ENCODE results near the gene CFB. TPM values are rescaled to one million over a fixed set of nuclear protein-coding genes. Genes with fewer than 3 reads are reported as not detected.

CFB gene
- total and polyA plus RNA-seq, 2 of the 13 experiments (the other 11 are each of a cell fraction or from before 2014, with no cell fraction given), result 171 to 513 TPM

- TF ChIP-seq ZBTB25 (CRISPR knock-in tag; IDR thresholded peaks at IDR 0.05) (0 out of 2 replicates have a peak, but pooled peaks have one; percentile 43), STAT6 (CRISPR knock-in tag; IDR thresholded peaks at IDR 0.05; ENCODE audit: borderline replicate concordance) (no peak), POGK (CRISPR knock-in tag; conservative IDR thresholded peaks at IDR 0.05) (0 out of 2 replicates have a peak, but pooled peaks have one; percentile 39), ZBTB38 (CRISPR knock-in tag; IDR thresholded peaks at IDR 0.05) (no peak), NR2C2 (CRISPR knock-in tag; IDR thresholded peaks at IDR 0.05; ENCODE audit: borderline replicate concordance) (peak; percentile 23; the same call in 1 of the 2 replicates), RARA (CRISPR knock-in tag; IDR thresholded peaks at IDR 0.05) (no peak), TOPORS (CRISPR knock-in tag; IDR thresholded peaks at IDR 0.05) (no peak), ZNF138 (CRISPR knock-in tag; IDR thresholded peaks at IDR 0.05; ENCODE audit: low read depth) (peak; percentile 80), REXO4 (CRISPR knock-in tag; IDR thresholded peaks at IDR 0.05; ENCODE audit: borderline replicate concordance) (no peak), HOMEZ (CRISPR knock-in tag; IDR thresholded peaks at IDR 0.05; ENCODE audit: low read depth) (peak; percentile 27; the same call in 1 of the 2 replicates), ZXDC (CRISPR knock-in tag; IDR thresholded peaks at IDR 0.05) (no peak; the same call in 1 of the 2 replicates), PLRG1 (conservative IDR thresholded peaks at IDR 0.05) (no peak), ZNF761 (CRISPR knock-in tag; conservative IDR thresholded peaks at IDR 0.05) (no peak), PHF20 (CRISPR knock-in tag; IDR thresholded peaks at IDR 0.05) (peak; percentile 49; the same call in 1 of the 2 replicates), ZNF496 (CRISPR knock-in tag; IDR thresholded peaks at IDR 0.05; ENCODE audit: insufficient replicate concordance) (no peak), KDM1A (CRISPR knock-in tag; IDR thresholded peaks at IDR 0.05) (no peak), ZNF24 (IDR thresholded peaks at IDR 0.05) (no peak), SRY (CRISPR knock-in tag; IDR thresholded peaks at IDR 0.05) (peak; percentile 87)
Observed at GRCh38 chr6:31897612-31898382, 48.1 kb upstream of the CFB start, which contains the start of gene EHMT2 (continued).
